NB4 (cell line): Measurements from ENCODE around the gene TENM4.

Source experiments
- DNase-seq: peaks from one replicate; pipeline ENCODE4 v3.0.0; 2010; ENCODE audit warnings: low read depth
- H3K4me3 ChIP-seq: one replicate; pipeline ENCODE4 v1.5.1; 2011; ENCODE audit warnings: mild to moderate bottlenecking, low read depth, low read length, moderate library complexity
- CTCF ChIP-seq: IDR thresholded peaks from one replicate; pipeline ENCODE4 v1.5.1; 2012; ENCODE audit warnings: low read depth, low read length
- MAX ChIP-seq: IDR thresholded peaks from 2 replicates; pipeline ENCODE4 v1.6.1; 2011; ENCODE audit warnings: low read depth, low read length
- MYC ChIP-seq: IDR thresholded peaks from 2 replicates; pipeline ENCODE4 v1.6.1; 2011; ENCODE audit warnings: low read depth, low read length
- POLR2A ChIP-seq: IDR thresholded peaks from 2 replicates; pipeline ENCODE4 v1.6.1; 2011; ENCODE audit warnings: mild to moderate bottlenecking; ENCODE audit not compliant: insufficient read length; ENCODE audit errors: extremely low read depth

TENM4 gene

GRCh38 chr11:79026803-79027445 lies 413.9 kb downstream of the TENM4 start:
- TF ChIP-seq MYC: no peak
- no peak for TF ChIP-seq CTCF
- no peak for TF ChIP-seq POLR2A
- no peak for TF ChIP-seq MAX
- peak; percentile 62 for DNase-seq
- no peak overlapping the region for H3K4me3 ChIP-seq

DNA sequence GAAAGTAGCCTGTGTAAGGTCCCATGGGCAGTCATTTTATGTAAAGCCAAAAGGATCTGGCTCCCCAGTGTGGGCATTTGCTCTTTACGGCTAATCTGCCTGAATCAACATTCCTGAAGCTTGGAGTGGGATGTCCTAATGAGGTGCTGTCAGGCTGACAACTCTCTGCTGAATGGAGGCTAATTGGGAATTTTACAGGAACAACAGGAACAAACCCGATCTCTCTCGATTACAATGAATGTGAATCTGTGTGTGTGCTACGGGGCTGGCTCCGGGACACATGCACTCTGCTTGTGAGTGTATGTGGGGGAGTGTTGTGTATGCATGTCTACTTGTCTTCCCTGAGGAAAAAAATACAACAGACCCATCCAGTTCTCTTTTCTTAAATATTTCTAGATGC lies 415.2 kb downstream of the TENM4 start:
- no peak overlapping the region for H3K4me3 ChIP-seq
- DNase-seq: no peak
- TF ChIP-seq CTCF (no peak), MAX (no peak), POLR2A (no peak), MYC (no peak)

DNA sequence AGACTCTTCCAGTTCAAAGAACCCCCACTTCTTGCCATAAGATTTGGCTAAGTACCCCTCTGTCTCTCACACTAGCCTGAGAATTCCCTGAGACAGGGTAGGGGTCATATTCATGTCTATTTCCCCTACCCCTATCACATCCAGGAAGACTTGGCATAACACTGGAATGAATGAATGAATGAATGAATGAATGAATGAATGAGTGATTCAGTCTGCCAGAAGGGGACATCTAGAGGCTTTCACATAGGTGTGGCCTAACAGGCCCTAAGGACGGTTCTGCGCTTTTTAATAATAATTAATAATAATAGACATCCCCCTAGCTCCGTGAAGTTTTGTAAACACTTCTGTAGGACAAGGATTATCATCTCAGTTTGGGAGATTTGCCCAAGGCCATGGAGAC lies 415.7 kb downstream of the TENM4 start:
- DNase-seq: no peak
- TF ChIP-seq MAX (no peak), POLR2A (no peak), CTCF (no peak), MYC (no peak)

GRCh38 chr11:79022265-79022664 lies 418.6 kb downstream of the TENM4 start:
- DNase-seq: no peak
- H3K4me3 ChIP-seq: no peak overlapping the region
- TF ChIP-seq MYC (no peak), POLR2A (no peak), CTCF (no peak), MAX (no peak)

More for the DNA sequence above, 415.7 kb downstream of the TENM4 start:
- no peak overlapping the region for H3K4me3 ChIP-seq

- no peak for TF ChIP-seq CTCF
- no peak for TF ChIP-seq MYC
- no peak for TF ChIP-seq MAX
- no peak for TF ChIP-seq POLR2A
- no peak for DNase-seq
- H3K4me3 ChIP-seq: no peak overlapping the region
These were observed 419.2 kb downstream of the TENM4 start for GRCh38 chr11:79021601-79022000.

DNA sequence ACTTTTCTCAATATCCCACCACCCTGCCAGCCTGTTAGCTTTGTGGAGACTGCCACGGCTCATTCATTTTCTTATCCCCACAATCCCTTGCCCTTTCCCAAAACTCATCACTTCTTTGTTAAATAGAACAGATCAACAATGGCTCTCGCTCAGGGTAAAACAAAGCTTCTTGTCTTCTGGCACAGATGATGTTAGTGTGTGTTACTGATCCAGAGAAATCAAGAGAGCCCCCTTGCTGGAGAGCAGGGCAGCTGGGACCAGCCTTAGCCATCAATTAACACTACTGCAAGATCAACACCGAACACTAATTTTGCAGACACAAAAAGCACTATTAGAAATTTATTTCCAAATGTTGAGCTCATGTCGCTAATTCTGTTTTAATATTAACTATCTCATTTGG lies 420.9 kb downstream of the TENM4 start:
- H3K4me3 ChIP-seq: no peak overlapping the region
- DNase-seq: no peak
- TF ChIP-seq CTCF (no peak), MAX (no peak)
